ENCODE results near the gene KRT86.

KRT86 gene

GRCh38 chr12:52317468-52318052, 43.1 kb downstream of the KRT86 start:
- DNase-seq, result no peak

- no peak for DNase-seq
These were observed 44.0 kb downstream of the KRT86 start for GRCh38 chr12:52318241-52318990.

GRCh38 chr12:52319097-52319496, 44.7 kb downstream of the KRT86 start:
- no peak for DNase-seq

- DNase-seq, result no peak
These were observed 46.4 kb downstream of the KRT86 start, which contains the start of gene KRT83 for GRCh38 chr12:52320784-52321400. Gene KRT83, minus strand, starts transcription at chr12:52321398. Its CDS starts 63 bp downstream, at chr12:52321335.

- no peak for DNase-seq
These were observed 47.0 kb downstream of the KRT86 start for GRCh38 chr12:52321418-52321817.

- no peak for DNase-seq
These were observed 47.6 kb downstream of the KRT86 start for GRCh38 chr12:52322069-52322468.

- DNase-seq, result no peak
These were observed 48.6 kb downstream of the KRT86 start for GRCh38 chr12:52323001-52323400.

- DNase-seq, result no peak
These were observed 49.1 kb downstream of the KRT86 start for GRCh38 chr12:52323416-52324152.

GRCh38 chr12:52324153-52324444, 49.7 kb downstream of the KRT86 start:
- no peak for DNase-seq

- peak; percentile 64 for DNase-seq
These were observed 52.8 kb downstream of the KRT86 start for GRCh38 chr12:52327052-52327829.

GRCh38 chr12:52327830-52328500, 53.5 kb downstream of the KRT86 start:
- no peak for DNase-seq

- DNase-seq, result no peak
These were observed 56.6 kb downstream of the KRT86 start for GRCh38 chr12:52331039-52331438.

GRCh38 chr12:52331833-52332232, 57.4 kb downstream of the KRT86 start:
- DNase-seq, result no peak

GRCh38 chr12:52332381-52332780, 57.9 kb downstream of the KRT86 start:
- DNase-seq, result no peak

GRCh38 chr12:52333321-52333720, 58.9 kb downstream of the KRT86 start:
- no peak for DNase-seq

- DNase-seq, result no peak
These were observed 59.7 kb downstream of the KRT86 start for GRCh38 chr12:52334185-52334584.

- DNase-seq, result no peak
These were observed 61.3 kb downstream of the KRT86 start for GRCh38 chr12:52335598-52336262.

GRCh38 chr12:52336641-52337040, 62.2 kb downstream of the KRT86 start:
- DNase-seq, result no peak

GRCh38 chr12:52337054-52337453, 62.6 kb downstream of the KRT86 start:
- DNase-seq, result no peak

GRCh38 chr12:52338241-52338960, 64.0 kb downstream of the KRT86 start:
- DNase-seq, result no peak

GRCh38 chr12:52341066-52341580, 66.7 kb downstream of the KRT86 start:
- no peak for DNase-seq

All from stimulated activated CD4-positive, alpha-beta T cell treated with anti-CD3 and anti-CD28 coated beads, Interleukin-12 subunit alpha, Interleukin-12 subunit beta, amount 100 ng/mL, for 4 hours (primary cell).